Peyer's patch (tissue), 4 donors: ENCODE results near the gene CLSTN1. TPM values are rescaled to one million over a fixed set of nuclear protein-coding genes. Genes with fewer than 3 reads are reported as not detected.
"Not testable (repeated sequence)": the region's sequence is repeated elsewhere in the genome, so short reads cannot be mapped to it uniquely, and the experiment has no call there.

Experiments
- DNase-seq, 3 donors: peaks; one replicate each; pipeline ENCODE4 v3.0.0-alpha.2; 2017 to 2019
- H3K27ac ChIP-seq, 4 donors: fragments of 200-600 bp; sonication (generic); one replicate each; pipeline ENCODE4 v1.5.1; 2016 to 2019
- H3K27me3 ChIP-seq, 2 donors: fragments of 200-600 bp; sonication (generic); one replicate each; pipeline ENCODE4 v1.5.1; 2019
- H3K36me3 ChIP-seq, 3 donors: fragments of 200-600 bp; sonication (generic); one replicate each; pipeline ENCODE4 v1.5.1; 2016 to 2019
- H3K4me1 ChIP-seq, 4 donors: fragments of 200-600 bp; sonication (generic); one replicate each; pipeline ENCODE4 v1.5.1; 2016 to 2019
- H3K4me3 ChIP-seq, 4 donors: fragments of 200-600 bp; sonication (generic); 1 replicate in 3 of 4; 2 replicates in 1 of 4; pipeline ENCODE4 v1.5.1; 2016 to 2019; ENCODE audit warnings: mild to moderate bottlenecking in 1 of 4
- H3K9me3 ChIP-seq, 4 donors: fragments of 200-600 bp; sonication (generic); one replicate each; pipeline ENCODE4 v1.5.1; 2016 to 2019; ENCODE audit warnings: mild to moderate bottlenecking in 1 of 4
- CTCF ChIP-seq, 6 experiments: fragments of 450-650 bp in 4 of 6; fragments of 200-600 bp in 2 of 6; sonication (generic) in 1 of 6; IDR thresholded peaks; one replicate each; pipeline ENCODE4 v1.5.1; 2017 to 2019; ENCODE audit warnings: antibody characterized with exemption in 6 of 6, mild to moderate bottlenecking in 3 of 6, moderate library complexity in 1 of 6
- POLR2A ChIP-seq, 2 donors: fragments of 450-650 bp; IDR thresholded peaks; one replicate each; pipeline ENCODE4 v1.5.1; 2017; ENCODE audit warnings: antibody characterized with exemption in 2 of 2, mild to moderate bottlenecking in 2 of 2, moderate library complexity in 2 of 2
- total RNA-seq, 4 donors: library from RNA; depleted of rRNA; stranded (reverse); fragments of >200 nt; gene quantifications; one replicate each; pipeline ENCODE4 v1.1.0, GENCODE V29; 2016

The CLSTN1 gene
- total RNA-seq, 4 donors from 2014 or later = 47.9 to 107 (median 103) TPM

- TF ChIP-seq CTCF (IDR thresholded peaks at IDR 0.05) = no peak
- no peak for TF ChIP-seq POLR2A (IDR thresholded peaks at IDR 0.05)
- Histone ChIP-seq H3K9me3 (no peaks in the 10 kb centered on the region), H3K36me3 (no peaks in the 10 kb centered on the region), H3K27ac (peak overlapping the region in 2 of 4 donors; percentile 35 to 79), H3K4me1 (peaks cover 0 to 25% (median 3%) of the 10 kb centered on the region in 4 donors), H3K4me3 (no peak overlapping the region), H3K27me3 (no peaks in the 10 kb centered on the region)
- no peak for DNase-seq
Observed at GRCh38 chr1:9805006-9805508, 18.7 kb downstream of the CLSTN1 start.

- not testable (repeated sequence) for H3K36me3 ChIP-seq, H3K9me3 ChIP-seq, DNase-seq, H3K27me3 ChIP-seq, H3K4me3 ChIP-seq
- peak overlapping the region in 2 of 4 donors; percentile 15 to 44 for H3K27ac ChIP-seq
- H3K4me1 ChIP-seq = peaks cover 0 to 25% (median 3%) of the 10 kb centered on the region in 4 donors
Observed at GRCh38 chr1:9803003-9803918, 20.5 kb downstream of the CLSTN1 start.

- no peaks in the 10 kb centered on the region for H3K36me3 ChIP-seq
- H3K4me3 ChIP-seq = no peak overlapping the region
- no peaks in the 10 kb centered on the region for H3K27me3 ChIP-seq
- H3K27ac ChIP-seq = no peak overlapping the region
- TF ChIP-seq CTCF (IDR thresholded peaks at IDR 0.05) = no peak
- TF ChIP-seq POLR2A (IDR thresholded peaks at IDR 0.05) = no peak
- DNase-seq = no peak
- H3K9me3 ChIP-seq = no peaks in the 10 kb centered on the region
- H3K4me1 ChIP-seq = peaks cover 0 to 28% (median 3%) of the 10 kb centered on the region in 4 donors
Observed at GRCh38 chr1:9801909-9802308, 21.9 kb downstream of the CLSTN1 start.

GRCh38 chr1:9798236-9799130, 25.3 kb downstream of the CLSTN1 start:
- DNase-seq = no peak
- H3K27ac ChIP-seq = no peak overlapping the region
- H3K9me3 ChIP-seq = no peaks in the 10 kb centered on the region
- H3K4me3 ChIP-seq = no peak overlapping the region
- TF ChIP-seq CTCF (IDR thresholded peaks at IDR 0.05) = no peak
- no peak for TF ChIP-seq POLR2A (IDR thresholded peaks at IDR 0.05)
- H3K4me1 ChIP-seq = peaks cover 0 to 13% (median 0%) of the 10 kb centered on the region in 4 donors
- H3K27me3 ChIP-seq = no peaks in the 10 kb centered on the region
- H3K36me3 ChIP-seq = no peaks in the 10 kb centered on the region

- H3K27me3 ChIP-seq = no peaks in the 10 kb centered on the region
- no peaks in the 10 kb centered on the region for H3K36me3 ChIP-seq
- H3K4me3 ChIP-seq = no peak overlapping the region
- H3K4me1 ChIP-seq = peaks cover 0 to 15% (median 0%) of the 10 kb centered on the region in 4 donors
- no peak overlapping the region for H3K27ac ChIP-seq
- no peaks in the 10 kb centered on the region for H3K9me3 ChIP-seq
- TF ChIP-seq CTCF (IDR thresholded peaks at IDR 0.05) = no peak
- no peak for TF ChIP-seq POLR2A (IDR thresholded peaks at IDR 0.05)
- no peak for DNase-seq
Observed at GRCh38 chr1:9797049-9797448, 26.7 kb downstream of the CLSTN1 start.
